DMS79 treated with DMSO at 0.1 percent for 48 hours (cell line): ENCODE measurements around the gene PRSS23.
"Not testable (repeated sequence)": the region's sequence is repeated elsewhere in the genome, so short reads cannot be mapped to it uniquely, and the experiment has no call there.

Experiments
- DNase-seq: peaks from one replicate; lab custom pipeline; 2025; lab: John Stamatoyannopoulos, UW

PRSS23 gene, protein sequence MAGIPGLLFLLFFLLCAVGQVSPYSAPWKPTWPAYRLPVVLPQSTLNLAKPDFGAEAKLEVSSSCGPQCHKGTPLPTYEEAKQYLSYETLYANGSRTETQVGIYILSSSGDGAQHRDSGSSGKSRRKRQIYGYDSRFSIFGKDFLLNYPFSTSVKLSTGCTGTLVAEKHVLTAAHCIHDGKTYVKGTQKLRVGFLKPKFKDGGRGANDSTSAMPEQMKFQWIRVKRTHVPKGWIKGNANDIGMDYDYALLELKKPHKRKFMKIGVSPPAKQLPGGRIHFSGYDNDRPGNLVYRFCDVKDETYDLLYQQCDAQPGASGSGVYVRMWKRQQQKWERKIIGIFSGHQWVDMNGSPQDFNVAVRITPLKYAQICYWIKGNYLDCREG

DNA sequence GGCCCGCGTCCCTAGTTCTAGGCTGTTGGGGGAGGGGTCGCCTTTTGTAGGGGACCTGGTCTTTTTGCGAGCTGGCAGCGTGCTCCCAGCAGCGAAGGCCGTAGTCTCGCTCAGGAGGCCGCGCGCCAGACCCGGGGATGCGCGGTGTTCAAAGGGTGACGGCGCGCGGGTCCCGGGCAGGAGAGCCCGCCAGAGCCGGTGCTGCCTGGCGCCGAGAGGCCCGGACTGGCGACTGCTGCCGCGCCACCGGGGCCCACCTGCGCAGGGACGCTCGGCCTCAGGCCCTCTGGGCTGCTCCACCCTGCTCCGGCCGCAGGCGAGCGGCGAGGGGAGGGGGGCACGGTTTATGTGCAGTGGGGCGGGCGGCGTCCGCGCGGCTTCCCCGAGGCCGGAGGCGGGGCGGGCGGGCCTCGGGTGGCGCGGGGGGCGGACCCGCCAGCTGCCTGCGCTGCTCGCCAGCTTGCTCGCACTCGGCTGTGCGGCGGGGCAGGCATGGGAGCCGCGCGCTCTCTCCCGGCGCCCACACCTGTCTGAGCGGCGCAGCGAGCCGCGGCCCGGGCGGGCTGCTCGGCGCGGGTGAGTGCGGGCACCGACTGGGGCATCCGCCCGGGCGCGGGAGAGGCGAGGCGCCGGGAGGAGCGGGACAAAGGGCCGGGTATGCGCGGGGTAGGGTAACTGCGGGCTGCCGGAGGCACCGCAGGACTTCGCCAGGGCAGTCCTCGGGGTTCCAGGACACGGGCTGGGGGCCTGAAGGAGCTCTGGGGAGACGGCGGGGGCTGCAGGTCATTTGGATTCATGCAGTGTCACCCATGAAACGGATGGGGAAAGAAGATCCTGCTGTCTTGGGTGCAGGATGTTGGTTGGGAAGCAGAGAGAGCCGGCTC lies at the start of gene PRSS23:
TSS of gene PRSS23 (plus strand) at position 467 of the 884 bp plus-strand sequence. CDS start 7,102 bp downstream, outside the sequence.
- DNase-seq, result peak; percentile 51

- DNase-seq, result no peak
Measured at GRCh38 chr11:86753459-86753858, 46.9 kb upstream of the PRSS23 start.

GRCh38 chr11:86755146-86755545 lies 45.2 kb upstream of the PRSS23 start:
- no peak for DNase-seq

- no peak for DNase-seq
Measured at GRCh38 chr11:86758171-86758570, 42.2 kb upstream of the PRSS23 start.

- no peak for DNase-seq
Measured at GRCh38 chr11:86760577-86760976, 39.8 kb upstream of the PRSS23 start.

GRCh38 chr11:86761978-86762377 lies 38.4 kb upstream of the PRSS23 start:
- DNase-seq, result no peak

- no peak for DNase-seq
Measured at GRCh38 chr11:86765203-86765602, 35.1 kb upstream of the PRSS23 start.

DNA sequence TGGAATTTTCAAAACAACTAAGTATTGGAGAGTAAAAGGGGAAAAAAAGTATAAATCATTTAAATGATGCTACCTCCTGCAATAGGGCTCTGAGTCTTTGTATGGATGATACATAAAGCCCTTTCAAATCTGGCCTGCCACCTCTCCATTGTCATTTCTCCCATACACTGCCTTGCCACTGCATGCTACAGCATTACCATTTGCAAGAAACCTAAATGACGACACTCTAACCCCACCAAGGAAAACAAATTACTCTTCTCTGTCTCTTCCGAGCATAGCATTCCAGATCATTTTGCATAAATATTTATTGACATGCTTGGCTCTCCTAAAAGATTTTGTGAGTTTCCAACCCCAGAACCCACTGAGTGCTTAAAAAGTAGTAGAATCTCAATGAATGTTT lies 34.5 kb upstream of the PRSS23 start:
- DNase-seq, result no peak

GRCh38 chr11:86769219-86769618 lies 31.1 kb upstream of the PRSS23 start:
- DNase-seq, result no peak

DNA sequence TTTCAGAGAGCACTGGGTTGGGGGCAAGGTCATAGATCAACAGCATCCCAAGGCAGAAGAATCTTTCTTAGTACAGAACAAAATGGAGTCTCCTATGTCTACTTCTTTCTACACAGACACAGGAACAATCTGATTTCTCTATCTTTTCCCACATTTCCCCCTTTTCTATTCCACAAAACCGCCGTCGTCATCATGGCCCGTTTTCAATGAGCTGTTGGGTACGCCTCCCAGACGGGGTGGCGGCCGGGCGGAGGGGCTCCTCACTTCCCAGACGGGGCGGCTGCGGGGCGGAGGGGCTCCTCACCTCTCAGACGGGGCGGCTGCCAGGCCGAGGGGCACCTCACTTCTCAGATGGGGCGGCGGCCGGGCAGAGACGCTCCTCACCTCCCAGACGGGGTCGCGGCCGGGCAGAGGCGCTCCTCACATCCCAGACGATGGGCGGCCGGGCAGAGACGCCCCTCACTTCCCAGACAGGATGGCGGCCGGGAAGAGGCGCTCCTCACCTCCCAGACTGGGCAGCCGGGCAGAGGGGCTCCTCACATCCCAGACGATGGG lies 29.8 kb upstream of the PRSS23 start:
- not testable (repeated sequence) for DNase-seq

DNA sequence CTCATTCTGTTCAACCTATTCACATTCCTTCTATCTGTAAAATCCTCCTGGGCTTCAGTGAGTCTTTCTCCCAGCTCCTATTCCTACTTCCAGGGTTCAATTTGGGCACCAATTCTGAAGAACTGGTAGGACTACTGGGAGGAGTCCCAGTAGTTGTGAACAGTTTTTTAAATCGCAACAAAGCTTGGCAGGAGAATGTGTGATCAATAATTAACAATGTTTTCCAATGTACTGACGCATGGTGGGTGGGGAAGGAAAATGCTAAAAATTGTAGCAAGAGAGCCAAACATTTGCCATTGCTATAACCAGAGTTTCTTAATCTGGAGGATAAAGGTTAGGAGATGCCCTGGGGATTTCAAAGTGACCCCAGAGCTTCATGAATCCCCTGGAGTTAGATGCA lies 27.3 kb upstream of the PRSS23 start:
- DNase-seq, result no peak

- no peak for DNase-seq
Measured at GRCh38 chr11:86773513-86774252, 26.7 kb upstream of the PRSS23 start.

DNA sequence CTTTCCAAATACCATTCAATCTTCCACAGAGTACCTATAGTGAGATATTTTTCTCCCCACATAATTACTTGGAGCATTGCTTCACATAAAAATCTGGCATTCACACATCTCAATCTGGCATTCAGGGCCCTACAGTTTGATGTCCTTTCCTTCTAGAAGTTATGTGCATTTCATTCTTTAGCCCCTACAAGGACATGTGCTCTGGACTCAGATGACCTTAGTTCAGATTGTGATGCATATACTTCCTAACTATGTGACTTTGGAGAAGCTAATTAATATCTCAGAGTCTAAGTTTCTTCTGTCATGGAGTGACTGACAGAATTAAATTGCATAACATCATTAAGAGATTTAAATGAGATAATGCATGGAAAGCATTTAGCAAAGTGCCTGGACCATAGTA lies 25.9 kb upstream of the PRSS23 start:
- DNase-seq, result no peak

DNA sequence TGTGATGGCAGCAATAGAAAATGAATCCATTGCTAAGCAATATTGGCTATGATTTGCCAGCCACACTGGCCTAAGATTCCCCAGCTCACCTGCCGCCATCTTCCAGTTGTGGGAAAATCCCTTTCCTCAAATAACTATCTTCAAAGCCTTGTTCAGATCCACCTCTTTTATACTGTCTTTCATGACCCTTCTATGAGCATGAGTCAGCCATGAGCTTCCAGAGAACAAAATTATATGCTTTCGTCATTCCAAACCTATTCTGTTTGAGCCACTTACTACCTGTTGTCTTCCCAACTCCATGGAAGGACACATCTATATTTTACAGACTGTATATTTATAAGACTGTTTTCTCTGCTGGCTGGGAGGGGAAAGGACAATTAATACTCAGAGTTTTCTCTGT lies 25.0 kb upstream of the PRSS23 start:
- DNase-seq, result no peak

DNA sequence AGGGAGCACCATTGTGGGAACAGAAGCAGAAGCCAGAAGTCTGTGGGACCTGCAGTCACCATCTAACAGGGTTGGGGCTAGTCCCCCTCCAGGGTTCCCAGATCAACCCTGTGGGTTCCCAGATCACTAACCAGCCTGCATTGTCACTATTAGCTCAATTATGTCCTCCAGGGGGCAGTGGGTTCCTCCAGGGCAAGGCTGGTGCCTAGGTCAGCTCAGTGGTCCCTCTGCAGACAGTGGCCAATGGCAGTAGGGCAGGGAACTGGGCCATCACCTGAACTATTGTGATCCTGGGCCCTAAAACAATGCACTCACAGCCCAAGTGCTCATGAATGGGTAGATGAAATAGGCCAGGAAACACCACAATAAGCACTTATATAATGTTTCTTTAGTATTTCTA lies 18.8 kb upstream of the PRSS23 start:
- DNase-seq, result no peak

- no peak for DNase-seq
Measured at GRCh38 chr11:86782742-86783141, 17.6 kb upstream of the PRSS23 start.

- DNase-seq, result no peak
Measured at GRCh38 chr11:86783661-86784060, 16.7 kb upstream of the PRSS23 start.

DNA sequence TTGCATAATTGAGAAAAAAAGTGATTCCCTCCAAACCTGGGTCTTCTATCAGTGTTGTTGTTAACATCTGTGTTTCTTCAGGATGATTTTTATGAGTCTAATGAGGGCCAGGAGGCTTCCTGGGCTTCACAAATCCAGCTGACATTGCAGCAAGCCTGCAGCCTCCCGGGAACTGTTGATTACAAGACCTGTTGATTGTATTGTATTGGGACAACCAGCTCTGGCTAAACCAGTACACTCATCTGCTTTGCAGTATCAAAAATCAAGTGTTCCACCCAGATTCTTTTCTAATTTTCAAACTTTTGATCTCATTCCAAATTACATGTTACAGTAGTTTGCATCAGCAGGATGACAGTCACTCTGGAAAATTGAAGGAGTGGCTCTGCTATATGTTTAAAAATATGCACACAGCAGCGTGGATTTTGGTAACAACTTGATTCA lies 16.1 kb upstream of the PRSS23 start:
- no peak for DNase-seq

GRCh38 chr11:86785576-86785975 lies 14.8 kb upstream of the PRSS23 start:
- DNase-seq, result no peak

DNA sequence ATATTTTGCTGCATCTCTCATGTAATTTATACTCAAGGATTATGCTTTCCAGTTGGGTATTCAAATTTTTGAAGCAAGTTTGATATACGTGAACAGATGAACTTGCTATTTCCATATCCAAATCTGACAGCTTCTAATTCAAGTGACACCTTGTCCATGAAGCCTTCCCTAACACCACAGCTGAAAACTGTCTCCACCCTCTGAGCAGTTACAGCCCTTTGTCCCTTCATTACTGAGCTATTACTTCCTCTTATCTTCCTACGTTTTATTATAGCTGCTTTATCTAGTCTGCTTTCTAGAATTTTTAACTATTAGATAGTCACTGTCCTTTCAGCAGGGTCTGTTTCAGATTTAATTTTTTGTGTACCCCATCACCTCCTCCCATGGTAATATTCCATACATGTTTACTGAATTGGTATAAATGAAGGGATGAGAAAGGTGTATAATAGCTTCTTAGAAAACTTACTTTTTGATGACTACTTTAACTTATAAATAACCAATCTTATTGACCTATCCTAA lies 13.3 kb upstream of the PRSS23 start:
- no peak for DNase-seq

GRCh38 chr11:86787656-86788055 lies 12.7 kb upstream of the PRSS23 start:
- DNase-seq, result no peak

GRCh38 chr11:86790195-86790725 lies 10.1 kb upstream of the PRSS23 start:
- no peak for DNase-seq
